ENCODE data around the gene ZC3H18.

DNA sequence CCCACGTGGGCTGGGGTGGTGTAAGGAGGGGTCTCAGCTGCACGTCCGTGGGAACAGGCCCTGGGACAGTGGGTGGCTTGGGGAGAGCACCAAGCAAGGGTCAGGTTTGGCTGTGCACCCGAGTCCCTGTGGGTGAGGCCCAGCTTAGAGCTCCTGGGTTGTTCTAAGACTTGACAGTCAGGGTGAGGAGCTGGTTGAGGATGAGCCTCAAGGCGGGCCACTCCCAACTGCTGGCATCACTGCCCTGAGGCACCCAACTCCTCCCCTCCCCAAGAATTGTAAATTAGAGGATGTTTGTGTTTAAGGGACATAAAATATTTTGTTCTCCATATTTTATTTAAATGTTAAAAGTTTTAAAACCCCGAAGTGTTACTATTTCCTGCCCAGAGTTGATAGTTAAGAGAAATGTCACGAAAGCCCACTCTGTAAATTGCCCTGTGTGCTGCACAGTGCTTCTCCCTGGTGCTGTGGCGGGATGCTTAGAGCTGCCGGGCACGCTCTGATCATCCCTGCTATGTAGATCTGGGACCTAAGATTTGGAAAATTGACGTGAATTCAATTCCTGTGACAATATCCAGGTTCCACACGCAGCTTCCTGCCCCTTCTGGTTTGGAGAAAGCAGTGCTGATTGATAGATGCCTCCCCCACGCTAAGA lies 15.9 kb downstream of the ZC3H18 start:
- TF ChIP-seq POLR2AphosphoS5 (IDR thresholded peaks at IDR 0.05; ENCODE audit: borderline replicate concordance, low read depth, low read length) (no peak), EZH2 (IDR thresholded peaks at IDR 0.05) (no peak)
